HAP-1 (cell line): ENCODE data around the gene MACF1.

Source experiments
- DNase-seq, 2 experiments: peaks; one replicate each; pipeline ENCODE4 v3.0.0-alpha.2; 2016 to 2020; ENCODE audit warnings: low spot score in 2 of 2
- H3K27me3 ChIP-seq: fragments of 250-450 bp; sonication (Bioruptor Pico); 2 replicates; pipeline ENCODE4 v1.5.1; 2020; ENCODE audit warnings: low read depth, mild to moderate bottlenecking, moderate library complexity
- H3K36me3 ChIP-seq: fragments of 250-450 bp; sonication (Bioruptor Pico); replicated peaks from 2 replicates; pipeline ENCODE4 v1.5.1; 2020; ENCODE audit warnings: mild to moderate bottlenecking
- H3K4me1 ChIP-seq: fragments of 250-450 bp; sonication (Bioruptor Pico); 2 replicates; pipeline ENCODE4 v1.5.1; 2020; ENCODE audit warnings: mild to moderate bottlenecking
- H3K4me3 ChIP-seq: fragments of 250-450 bp; sonication (Bioruptor Pico); 2 replicates; pipeline ENCODE4 v1.5.1; 2020; ENCODE audit warnings: mild to moderate bottlenecking, moderate library complexity
- H3K9me3 ChIP-seq: fragments of 250-450 bp; sonication (Bioruptor Pico); 2 replicates; pipeline ENCODE4 v1.5.1; 2020; ENCODE audit warnings: mild to moderate bottlenecking, moderate library complexity
- in situ Hi-C: fragments of 300-500 bp; cut with MboI; formaldehyde crosslinking; loops from 3 replicates; pipeline ENCODE4 v1.14.3; 2020; ENCODE audit warnings: low sequenced_read_pairs, inconsistent platforms, mixed read lengths

Gene MACF1

DNA sequence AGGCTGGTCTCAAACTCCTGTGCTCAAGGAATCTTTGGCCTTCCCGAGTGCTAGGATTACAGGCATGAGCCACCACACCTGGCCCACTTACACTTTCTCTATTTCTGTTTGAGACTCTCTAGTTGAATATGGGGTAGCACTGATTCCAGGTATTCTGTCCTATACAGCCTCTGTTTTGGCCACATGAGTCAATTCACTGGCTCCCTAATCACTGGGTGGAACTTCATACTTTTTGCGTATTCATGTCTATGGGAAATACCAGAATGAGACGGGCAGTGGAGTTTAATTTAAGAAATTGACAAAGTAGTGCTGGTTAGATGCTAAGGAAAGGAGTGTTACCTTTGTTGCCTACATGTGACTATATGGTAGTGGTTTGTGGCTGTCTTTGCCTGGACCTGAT, 35.5 kb downstream of the MACF1 start:
- no peak for DNase-seq
- no peaks in the 10 kb centered on the region for H3K4me1 ChIP-seq
- in situ Hi-C loops, result no loop called here

DNA sequence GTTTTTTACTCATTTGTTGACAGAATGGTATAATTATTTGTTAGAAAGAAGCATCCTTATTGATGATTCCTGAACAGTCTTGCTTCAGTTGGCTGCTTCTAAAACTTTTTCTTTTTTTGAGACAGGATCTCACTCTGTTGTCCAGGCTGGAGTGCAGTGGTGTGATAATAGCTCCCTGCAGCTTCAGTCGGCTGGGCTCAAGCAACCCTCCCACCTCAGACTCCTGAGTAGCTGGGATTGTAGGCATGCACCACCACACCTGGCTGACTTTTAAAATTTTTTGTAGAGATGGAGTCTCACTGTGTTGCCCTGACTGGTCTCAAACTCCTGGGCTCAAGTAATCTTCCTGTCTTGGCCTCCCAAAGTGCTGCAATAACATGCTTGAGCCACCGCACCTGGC, 38.8 kb downstream of the MACF1 start:
- no peaks in the 10 kb centered on the region for H3K27me3 ChIP-seq
- no peaks in the 10 kb centered on the region for H3K36me3 ChIP-seq
- DNase-seq, result no peak
- no peak overlapping the region for H3K4me3 ChIP-seq
- no peaks in the 10 kb centered on the region for H3K9me3 ChIP-seq
- in situ Hi-C loops, result no loop called here
- no peaks in the 10 kb centered on the region for H3K4me1 ChIP-seq

More for the DNA sequence above, 35.5 kb downstream of the MACF1 start:
- Histone ChIP-seq H3K36me3 (no peaks in the 10 kb centered on the region), H3K9me3 (no peaks in the 10 kb centered on the region), H3K27me3 (no peaks in the 10 kb centered on the region), H3K4me3 (no peak overlapping the region)

DNA sequence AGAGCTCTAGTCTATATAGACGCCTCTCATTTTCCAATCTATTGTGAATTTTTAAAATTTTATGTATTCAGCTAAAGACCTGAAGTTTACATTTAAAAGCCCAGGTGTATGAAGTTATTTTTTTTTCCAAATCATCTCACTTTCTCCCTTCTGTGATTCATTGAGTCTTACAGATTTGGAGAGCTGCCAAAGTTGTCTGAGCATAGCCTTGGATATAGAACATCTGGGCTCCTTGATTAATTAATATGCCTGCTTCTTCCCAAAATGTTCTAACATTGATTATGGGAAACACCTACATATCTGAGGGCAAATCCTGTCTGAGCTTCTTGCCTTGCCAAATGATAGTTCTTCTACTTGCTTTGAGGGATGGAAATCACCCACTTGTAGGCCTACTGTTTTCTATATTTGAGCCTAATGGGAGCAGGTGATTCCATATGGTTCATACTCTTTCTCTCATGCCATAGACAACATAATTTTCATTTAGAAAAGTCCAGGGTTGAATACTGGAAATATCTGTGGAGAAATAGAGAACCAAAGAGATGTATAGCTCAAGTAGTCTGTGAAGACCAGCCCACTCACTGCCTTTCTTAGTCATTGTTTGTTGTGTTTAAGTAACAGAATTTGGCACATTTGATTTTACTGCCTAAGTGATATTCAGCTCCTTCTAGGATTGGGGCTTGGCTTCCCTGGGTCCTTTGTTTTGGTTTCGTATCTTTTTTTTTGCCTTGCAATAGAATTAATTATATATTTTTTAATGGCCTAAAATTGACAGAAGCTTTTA, 46.2 kb downstream of the MACF1 start:
- DNase-seq, result no peak
- H3K36me3 ChIP-seq, result no peaks in the 10 kb centered on the region
- no peaks in the 10 kb centered on the region for H3K4me1 ChIP-seq
- H3K9me3 ChIP-seq, result no peaks in the 10 kb centered on the region
- in situ Hi-C loops, result loop anchor here (25.0 kb wide), 1 partner anchor 287 kb away; no protein-coding TSS in a partner anchor
- H3K27me3 ChIP-seq, result no peaks in the 10 kb centered on the region
- no peak overlapping the region for H3K4me3 ChIP-seq

DNA sequence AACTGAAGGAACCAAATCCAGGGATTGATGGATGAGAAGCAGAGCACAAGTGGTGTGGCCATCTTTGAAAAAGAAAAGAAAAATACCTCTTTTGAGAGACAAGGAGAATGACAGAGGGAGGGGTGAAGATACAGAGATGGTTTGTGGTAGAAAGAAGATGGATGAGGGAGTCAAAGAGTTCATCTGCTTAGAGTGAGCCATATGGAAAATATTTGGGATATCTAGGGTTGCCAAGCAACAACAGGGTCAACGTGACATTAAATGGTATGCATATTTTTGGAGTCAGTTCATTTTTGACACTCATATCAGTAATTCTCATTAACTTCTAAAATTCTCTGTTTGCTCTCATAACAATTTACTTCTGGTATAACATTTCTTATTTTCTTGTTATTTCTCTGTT, 50.7 kb downstream of the MACF1 start:
- no peaks in the 10 kb centered on the region for H3K27me3 ChIP-seq
- H3K9me3 ChIP-seq, result no peaks in the 10 kb centered on the region
- H3K36me3 ChIP-seq, result no peaks in the 10 kb centered on the region
- in situ Hi-C loops, result loop anchor here (5.0 to 25.0 kb wide), 2 partner anchors 158 to 282 kb away; no protein-coding TSS in a partner anchor
- DNase-seq, result no peak
- H3K4me3 ChIP-seq, result no peak overlapping the region
- H3K4me1 ChIP-seq, result no peaks in the 10 kb centered on the region

DNA sequence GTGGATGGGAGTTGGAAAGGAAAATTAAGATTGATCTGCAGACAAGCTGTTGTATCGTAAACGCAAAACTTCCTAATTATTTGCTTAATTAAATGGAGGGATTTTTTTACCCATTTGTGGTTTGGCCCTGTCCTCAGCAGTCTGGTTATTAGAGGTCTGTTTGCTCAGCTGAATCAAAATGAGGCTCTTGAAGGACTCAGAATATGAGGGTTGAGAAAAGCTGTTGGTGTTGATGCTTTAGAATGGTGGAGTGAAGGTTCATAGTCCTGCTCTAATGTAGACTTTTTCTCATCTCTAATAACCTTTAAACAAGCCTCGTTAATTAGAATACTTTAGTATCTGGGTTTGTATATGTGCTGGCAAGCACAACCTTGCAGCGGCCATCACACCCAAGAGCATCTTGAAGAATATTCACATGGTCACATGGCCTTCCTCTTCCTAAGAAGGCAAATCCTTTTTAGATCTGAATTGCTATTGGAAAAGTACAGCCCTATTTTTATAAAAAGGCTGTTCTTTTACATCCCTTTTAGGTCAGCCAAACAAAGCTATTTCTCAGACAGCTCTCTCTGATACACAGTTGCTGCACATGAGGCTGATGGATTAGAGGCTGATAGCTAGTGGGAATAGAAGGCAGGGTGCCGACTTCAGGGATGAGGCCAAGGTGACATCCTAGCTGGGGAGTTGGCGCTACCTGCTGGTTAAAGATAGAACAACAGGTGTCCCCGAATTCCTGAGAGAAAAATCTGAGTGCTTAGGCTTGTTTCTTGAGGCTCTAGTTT, 53.8 kb downstream of the MACF1 start:
- 0 out of 2 replicates have a peak, but pooled peaks cover 3% of the 10 kb centered on the region for H3K27me3 ChIP-seq
- no peak overlapping the region for H3K4me3 ChIP-seq
- H3K9me3 ChIP-seq, result no peaks in the 10 kb centered on the region
- H3K36me3 ChIP-seq, result no peaks in the 10 kb centered on the region
- no peaks in the 10 kb centered on the region for H3K4me1 ChIP-seq
- peak; percentile 61 to 79 for DNase-seq
- in situ Hi-C loops, result loop anchor here (5.0 to 25.0 kb wide), 2 partner anchors 161 to 279 kb away; no protein-coding TSS in a partner anchor

DNA sequence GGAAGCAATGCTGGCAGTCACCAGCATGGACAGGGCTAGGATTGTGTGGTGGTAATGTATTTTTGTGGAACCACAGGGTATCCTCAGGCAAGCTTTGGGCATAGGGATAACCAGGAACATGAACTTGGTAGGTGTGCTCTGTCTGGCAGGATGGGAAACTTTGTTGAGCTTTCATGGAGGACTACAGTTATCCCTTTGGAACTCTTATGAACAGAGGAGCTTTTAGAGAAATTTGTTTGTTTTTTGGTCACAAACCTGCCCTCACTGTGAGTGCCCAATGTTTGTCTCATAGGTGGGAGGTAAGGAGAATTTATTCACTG, 54.4 kb downstream of the MACF1 start:
- H3K9me3 ChIP-seq, result no peaks in the 10 kb centered on the region
- in situ Hi-C loops, result loop anchor here (5.0 to 25.0 kb wide), 2 partner anchors 162 to 278 kb away; no protein-coding TSS in a partner anchor
- H3K4me1 ChIP-seq, result no peaks in the 10 kb centered on the region
- H3K36me3 ChIP-seq, result no peaks in the 10 kb centered on the region
- DNase-seq, result no peak
- H3K27me3 ChIP-seq, result 0 out of 2 replicates have a peak, but pooled peaks cover 3% of the 10 kb centered on the region
- H3K4me3 ChIP-seq, result no peak overlapping the region

DNA sequence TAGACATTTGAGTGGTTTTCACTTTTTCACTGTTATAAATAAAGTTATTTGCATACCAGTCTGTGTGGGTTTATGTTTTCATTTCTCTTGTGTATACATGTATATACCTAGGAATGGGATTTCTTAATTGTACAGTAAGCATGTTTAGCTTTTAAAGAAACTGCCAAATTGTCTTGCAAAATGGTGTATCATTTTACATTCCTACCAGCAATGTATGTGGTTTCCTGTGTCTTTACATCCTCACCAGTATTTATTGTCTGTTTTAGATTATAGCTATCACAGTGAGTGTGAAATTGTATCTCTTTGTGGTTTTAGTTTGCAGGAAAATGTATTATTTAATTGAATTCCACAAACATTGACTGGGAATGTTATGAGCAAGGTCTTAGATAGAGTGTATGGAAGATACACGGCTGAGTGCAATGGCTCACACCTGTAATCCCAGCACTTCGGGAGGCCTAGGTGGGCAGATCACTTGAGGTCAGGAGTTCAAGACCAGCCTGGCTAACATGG, 57.3 kb downstream of the MACF1 start:
- in situ Hi-C loops, result loop anchor here (25.0 kb wide), 1 partner anchor 276 kb away; no protein-coding TSS in a partner anchor
- DNase-seq, result no peak
- Histone ChIP-seq H3K9me3 (no peaks in the 10 kb centered on the region), H3K27me3 (0 out of 2 replicates have a peak, but pooled peaks cover 3% of the 10 kb centered on the region), H3K36me3 (no peaks in the 10 kb centered on the region), H3K4me1 (no peaks in the 10 kb centered on the region), H3K4me3 (no peak overlapping the region)

DNA sequence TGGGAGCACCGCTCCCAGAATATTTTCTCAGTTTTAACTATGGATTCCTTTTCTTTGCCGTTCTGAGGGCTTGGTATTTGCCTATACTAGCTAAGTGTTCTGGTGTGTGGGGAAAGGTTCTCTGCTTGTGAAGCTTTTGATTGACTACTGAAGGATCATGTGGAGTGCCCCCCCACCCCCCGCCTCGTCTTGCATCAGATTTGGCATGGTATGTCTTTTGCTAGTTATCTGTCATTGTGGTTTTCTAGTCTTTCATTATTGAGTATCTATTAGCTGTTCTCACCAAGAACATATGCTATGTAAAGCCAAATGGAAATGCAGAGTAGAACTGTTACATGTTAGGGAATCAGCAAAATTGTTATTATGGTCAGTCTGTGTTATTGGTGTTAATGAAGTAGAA, 58.3 kb downstream of the MACF1 start:
- in situ Hi-C loops, result loop anchor here (25.0 kb wide), 1 partner anchor 274 kb away; no protein-coding TSS in a partner anchor
- DNase-seq, result no peak
- no peaks in the 10 kb centered on the region for H3K9me3 ChIP-seq
- 0 out of 2 replicates have a peak, but pooled peaks cover 7% of the 10 kb centered on the region for H3K27me3 ChIP-seq
- no peak overlapping the region for H3K4me3 ChIP-seq
- no peaks in the 10 kb centered on the region for H3K4me1 ChIP-seq
- no peaks in the 10 kb centered on the region for H3K36me3 ChIP-seq

DNA sequence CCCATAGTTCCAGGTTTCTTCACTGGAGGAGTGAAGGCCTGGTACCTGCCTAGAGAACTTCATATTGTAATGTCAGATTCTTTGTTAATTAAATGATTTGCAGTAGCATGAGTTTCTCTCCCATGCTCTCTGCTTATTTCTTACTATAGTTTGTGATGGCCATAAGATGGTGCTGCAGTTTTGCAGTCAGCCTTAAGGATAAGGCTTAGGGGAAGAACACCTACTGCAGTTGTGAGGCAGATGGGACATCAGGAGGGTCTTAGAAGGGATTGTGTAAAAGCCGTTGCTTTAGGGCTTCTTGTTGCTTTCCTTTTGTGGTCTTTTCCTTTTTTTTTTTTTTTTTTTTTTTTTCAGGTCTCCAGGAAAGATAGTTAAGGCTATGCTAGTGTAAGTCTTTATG, 61.8 kb downstream of the MACF1 start:
- in situ Hi-C loops, result loop anchor here (25.0 kb wide), 1 partner anchor 271 kb away; no protein-coding TSS in a partner anchor
- H3K4me3 ChIP-seq, result no peak overlapping the region
- no peaks in the 10 kb centered on the region for H3K9me3 ChIP-seq
- DNase-seq, result peak in 1 of 2 experiments; percentile 22
- H3K27me3 ChIP-seq, result 0 out of 2 replicates have a peak, but pooled peaks cover 7% of the 10 kb centered on the region
- H3K36me3 ChIP-seq, result no peaks in the 10 kb centered on the region
- H3K4me1 ChIP-seq, result no peaks in the 10 kb centered on the region

DNA sequence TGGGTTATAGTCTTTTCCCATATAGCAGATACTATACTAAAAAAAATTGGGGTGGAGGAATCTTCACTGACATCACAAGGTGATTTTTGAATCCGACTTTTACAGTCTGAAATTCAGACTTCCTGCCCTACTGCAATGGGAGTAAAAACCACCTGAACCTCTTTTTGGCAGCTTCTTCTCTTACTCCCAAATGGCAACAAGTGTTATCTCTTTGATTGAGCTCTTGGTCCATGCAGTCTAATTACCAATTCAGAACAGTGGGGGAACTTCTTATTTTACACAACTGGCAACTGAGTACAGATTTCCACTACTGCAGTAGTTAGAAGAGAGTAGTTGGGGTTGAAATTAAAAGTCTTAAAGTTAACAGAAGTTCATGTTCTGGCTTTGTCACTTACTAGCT, 62.3 kb downstream of the MACF1 start:
- Histone ChIP-seq H3K4me1 (no peaks in the 10 kb centered on the region), H3K4me3 (no peak overlapping the region), H3K36me3 (no peaks in the 10 kb centered on the region), H3K9me3 (no peaks in the 10 kb centered on the region), H3K27me3 (0 out of 2 replicates have a peak, but pooled peaks cover 7% of the 10 kb centered on the region)
- in situ Hi-C loops, result loop anchor here (25.0 kb wide), 1 partner anchor 271 kb away; no protein-coding TSS in a partner anchor
- DNase-seq, result no peak

DNA sequence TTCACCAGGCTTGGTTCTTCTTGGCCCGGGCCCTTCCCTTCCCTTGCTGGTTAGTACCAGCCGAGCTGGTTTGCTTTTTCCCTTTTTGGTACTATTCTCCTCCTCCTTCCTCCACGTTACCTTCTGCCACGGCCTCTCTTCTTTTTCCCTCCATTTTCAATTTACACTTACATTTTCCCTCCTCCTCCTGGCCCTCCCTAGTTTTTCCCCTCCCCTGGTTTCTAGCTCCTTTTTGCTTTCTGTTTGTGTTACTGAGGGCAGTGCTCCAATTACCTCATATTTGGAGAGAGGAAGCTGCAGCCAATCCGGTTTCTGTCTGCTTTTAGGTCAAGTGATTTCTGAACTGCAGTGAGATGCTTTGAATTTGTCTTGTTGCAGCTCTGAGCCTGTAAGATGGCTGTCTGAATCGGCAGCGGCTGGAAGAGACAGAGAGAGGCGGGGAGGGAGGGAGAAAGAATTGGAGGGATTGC, 63.7 kb downstream of the MACF1 start:
- 0 out of 2 replicates have a peak, but pooled peaks cover 6% of the 10 kb centered on the region for H3K27me3 ChIP-seq
- in situ Hi-C loops, result loop anchor here (25.0 kb wide), 1 partner anchor 269 kb away; no protein-coding TSS in a partner anchor
- no peaks in the 10 kb centered on the region for H3K4me1 ChIP-seq
- H3K9me3 ChIP-seq, result no peaks in the 10 kb centered on the region
- no peak overlapping the region for H3K4me3 ChIP-seq
- H3K36me3 ChIP-seq, result no peaks in the 10 kb centered on the region
- no peak for DNase-seq

DNA sequence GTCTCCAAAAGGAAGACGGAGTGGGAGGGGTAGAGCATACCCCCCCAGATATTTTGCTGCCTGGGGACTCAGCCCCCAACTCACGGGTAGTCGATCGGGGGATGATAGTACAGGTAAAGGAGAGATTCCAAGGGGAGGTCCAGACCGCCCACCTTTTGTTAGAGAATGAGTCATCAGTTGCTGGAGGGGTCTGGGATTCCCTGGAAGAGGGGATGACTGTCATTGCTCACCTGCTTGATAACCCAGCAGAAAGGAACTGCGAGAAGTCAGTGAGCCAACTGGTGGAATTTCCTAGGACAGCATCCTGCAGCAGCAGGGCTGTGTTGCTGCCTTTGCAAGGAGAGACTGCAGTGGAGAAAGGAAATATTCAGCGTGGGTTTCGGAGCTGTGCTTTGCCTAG, 64.4 kb downstream of the MACF1 start:
- Histone ChIP-seq H3K36me3 (no peaks in the 10 kb centered on the region), H3K27me3 (0 out of 2 replicates have a peak, but pooled peaks cover 4% of the 10 kb centered on the region), H3K4me3 (no peak overlapping the region), H3K9me3 (no peaks in the 10 kb centered on the region), H3K4me1 (no peaks in the 10 kb centered on the region)
- in situ Hi-C loops, result loop anchor here (25.0 kb wide), 1 partner anchor 268 kb away; no protein-coding TSS in a partner anchor
- no peak for DNase-seq

DNA sequence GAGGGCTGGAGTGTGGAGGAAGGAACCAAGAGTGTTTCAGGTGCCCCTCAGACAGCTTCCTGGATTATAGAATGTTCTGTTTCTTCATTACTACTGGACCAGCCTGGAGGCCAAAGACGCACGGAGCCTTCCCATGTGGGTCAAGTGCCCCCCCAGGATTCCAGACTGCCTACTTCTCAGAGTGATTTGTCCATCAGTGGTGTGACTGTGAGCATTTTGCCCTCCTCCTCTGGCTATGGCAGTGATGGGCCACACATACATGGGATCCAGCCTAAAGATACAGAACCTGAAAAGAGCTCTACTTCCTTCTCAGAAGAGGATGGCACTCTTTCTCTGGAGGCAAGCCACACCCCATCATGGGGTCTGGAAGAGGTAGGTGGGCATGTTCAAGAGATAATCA, 64.9 kb downstream of the MACF1 start:
- H3K4me3 ChIP-seq, result no peak overlapping the region
- no peak for DNase-seq

More for the DNA sequence above, 64.9 kb downstream of the MACF1 start:
- Histone ChIP-seq H3K27me3 (0 out of 2 replicates have a peak, but pooled peaks cover 4% of the 10 kb centered on the region), H3K4me1 (no peaks in the 10 kb centered on the region), H3K36me3 (no peaks in the 10 kb centered on the region), H3K9me3 (no peaks in the 10 kb centered on the region)
- in situ Hi-C loops, result loop anchor here (25.0 kb wide), 1 partner anchor 268 kb away; no protein-coding TSS in a partner anchor
